Renal pelvis (tissue), 4 donors: ENCODE measurements around the gene FBXL2. TPM values are rescaled to one million over a fixed set of nuclear protein-coding genes. Genes with fewer than 3 reads are reported as not detected.
"Not testable (repeated sequence)": the region's sequence is repeated elsewhere in the genome, so short reads cannot be mapped to it uniquely, and the experiment has no call there.

Experiments used
- DNase-seq: peaks from one replicate; pipeline ENCODE4 v3.0.0-alpha.2; 2013
- polyA plus RNA-seq, 3 donors: library from polyadenylated mRNA; unstranded; fragments of 120-200 nt; gene quantifications; one replicate each; pipeline ENCODE4 v1.2.1, GENCODE V29; 2013; ENCODE audit not compliant: insufficient read length in 3 of 3

Gene FBXL2
- polyA plus RNA-seq, 3 donors, result 25.3 to 30.4 (median 30.2) TPM

DNA sequence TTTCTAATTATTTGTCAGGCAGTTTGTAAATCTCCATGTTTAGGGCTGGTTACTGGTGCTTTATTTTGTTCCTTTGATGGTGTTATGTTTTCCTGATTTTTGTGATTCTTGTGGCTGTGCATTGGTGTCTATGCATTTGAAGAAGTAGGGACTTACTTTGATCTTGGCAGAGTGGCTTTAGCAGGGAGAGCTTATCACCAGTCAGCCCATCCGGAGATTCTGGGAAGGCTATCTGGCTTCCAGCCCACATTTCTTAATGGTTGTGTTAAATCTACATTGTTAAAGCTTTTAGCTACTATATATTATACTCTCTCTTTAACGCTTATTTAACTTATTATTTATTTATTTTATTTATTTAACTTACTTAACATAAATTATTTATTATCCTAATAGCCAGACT is 35.1 kb downstream of the FBXL2 start:
- no peak for DNase-seq

DNA sequence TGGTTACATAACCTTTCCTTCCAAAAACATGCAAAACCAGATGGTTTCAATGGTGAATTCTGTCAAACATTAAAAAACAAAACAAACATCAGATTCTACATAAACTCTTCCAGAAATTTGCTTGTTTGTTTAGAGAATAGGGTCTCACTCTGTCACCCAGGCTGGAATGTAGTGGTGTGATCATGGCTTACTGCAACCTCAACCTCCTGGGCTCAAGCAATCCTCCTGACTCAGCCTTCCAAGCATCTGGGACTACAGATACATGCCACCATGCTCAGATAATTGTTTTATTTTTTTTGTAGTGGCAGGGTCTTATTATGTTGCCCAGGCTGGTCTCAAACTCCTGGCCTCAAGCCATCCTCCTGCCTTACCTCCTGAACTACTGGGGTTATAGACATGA is 36.1 kb downstream of the FBXL2 start:
- no peak for DNase-seq

DNA sequence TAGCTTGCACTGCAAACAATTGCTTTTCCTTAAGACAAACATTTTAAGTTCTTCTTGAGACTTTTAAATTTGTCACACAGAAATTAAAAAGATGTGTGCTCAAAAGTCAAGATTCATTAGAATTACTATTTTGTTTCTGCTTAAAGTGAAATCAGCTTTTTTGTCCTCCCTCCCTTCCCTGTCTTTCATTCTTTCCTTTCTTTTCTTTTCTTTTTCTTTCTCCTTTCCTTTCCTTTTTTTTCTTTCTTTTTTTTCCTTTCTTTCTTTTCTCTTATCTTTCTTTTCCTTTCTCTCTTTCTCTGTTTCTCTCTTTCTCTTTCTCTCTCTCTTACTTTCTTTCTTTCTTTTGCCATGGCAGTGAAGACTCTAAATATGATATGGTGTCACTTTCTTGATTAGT is 37.8 kb downstream of the FBXL2 start:
- DNase-seq, result no peak

DNA sequence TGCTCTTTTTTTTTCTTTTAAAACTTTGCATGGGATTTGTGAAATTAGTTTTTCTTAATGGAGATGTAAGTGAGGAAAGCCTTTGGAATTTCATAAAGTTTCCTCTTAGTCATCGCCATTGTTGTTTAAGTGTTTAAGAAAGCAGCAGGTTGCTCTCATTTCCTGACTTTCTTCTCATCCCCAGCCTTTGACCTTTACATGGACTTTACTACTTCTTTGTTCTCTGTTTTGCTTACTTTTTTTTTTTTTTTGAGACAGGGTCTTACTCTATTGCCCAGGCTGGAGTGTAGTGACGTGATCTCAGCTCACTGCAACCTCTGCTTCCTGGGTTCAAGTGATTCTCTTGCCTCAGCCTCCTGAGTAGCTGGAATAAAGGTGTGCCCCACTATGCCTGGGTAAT is 38.6 kb downstream of the FBXL2 start:
- no peak for DNase-seq

DNA sequence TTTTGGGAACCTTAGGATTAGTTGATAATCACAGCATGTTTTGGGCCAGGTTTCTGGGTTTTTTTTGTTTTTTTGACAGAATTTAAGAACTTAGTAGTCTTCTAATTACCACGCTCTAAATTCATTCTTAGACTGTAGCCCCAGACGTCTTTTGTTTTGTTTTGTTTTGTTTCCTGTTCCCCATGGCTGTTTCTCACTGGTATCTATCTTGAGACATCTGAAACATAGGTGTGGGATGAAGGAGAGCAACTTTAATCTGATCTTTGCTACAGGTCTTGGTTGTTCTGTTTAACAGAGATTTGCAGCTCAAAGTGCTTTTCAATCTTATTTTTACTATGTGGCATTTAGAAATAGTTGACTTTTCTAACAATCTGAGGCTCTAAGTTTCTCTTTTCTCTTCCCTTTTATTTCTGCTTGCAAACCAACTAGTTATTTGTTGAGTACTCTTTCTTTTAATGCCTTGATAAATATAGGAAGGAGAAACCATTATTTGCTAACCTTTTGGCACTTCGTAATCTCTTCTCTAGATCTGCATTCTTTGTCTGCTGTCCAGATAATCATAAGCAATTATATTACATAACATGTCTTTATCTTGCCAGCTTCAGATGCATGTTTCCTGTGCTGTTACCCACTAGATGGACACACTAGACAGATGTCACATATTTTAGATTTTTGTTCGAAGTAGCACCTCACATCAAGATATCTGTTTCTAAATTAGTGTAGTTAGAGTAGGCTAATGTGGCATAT is 40.9 kb downstream of the FBXL2 start:
- no peak for DNase-seq

DNA sequence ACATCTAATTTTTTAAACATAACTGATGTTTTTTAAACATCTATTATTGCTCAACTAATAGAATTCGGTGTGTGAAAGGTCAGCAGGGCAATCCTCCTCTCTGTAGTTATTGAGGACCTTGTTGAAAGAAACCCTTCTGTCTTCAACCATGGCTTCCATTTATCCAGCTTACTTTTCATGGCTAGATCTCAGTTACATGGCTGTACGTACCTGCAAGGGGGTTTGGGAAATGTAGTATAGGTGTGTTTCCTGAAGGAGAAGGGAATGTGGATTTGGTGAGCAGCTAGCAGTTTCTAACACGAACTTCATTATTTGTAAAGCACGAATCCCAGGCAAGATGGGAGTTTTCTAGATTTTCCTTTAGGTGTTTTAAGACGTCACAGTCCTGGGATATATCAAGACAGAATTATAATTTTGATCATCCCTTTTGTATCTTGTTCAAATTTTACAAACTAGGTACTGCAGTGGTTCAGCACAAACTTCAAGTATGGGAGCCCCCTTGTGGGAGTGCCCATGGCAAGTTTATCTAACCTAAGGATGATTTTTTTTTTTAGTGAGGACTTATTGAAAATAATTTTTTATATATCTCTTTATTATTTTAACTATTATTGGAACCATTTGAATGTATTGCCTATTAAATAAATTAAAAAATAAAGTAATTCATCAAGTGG is 41.6 kb downstream of the FBXL2 start:
- DNase-seq, result no peak

DNA sequence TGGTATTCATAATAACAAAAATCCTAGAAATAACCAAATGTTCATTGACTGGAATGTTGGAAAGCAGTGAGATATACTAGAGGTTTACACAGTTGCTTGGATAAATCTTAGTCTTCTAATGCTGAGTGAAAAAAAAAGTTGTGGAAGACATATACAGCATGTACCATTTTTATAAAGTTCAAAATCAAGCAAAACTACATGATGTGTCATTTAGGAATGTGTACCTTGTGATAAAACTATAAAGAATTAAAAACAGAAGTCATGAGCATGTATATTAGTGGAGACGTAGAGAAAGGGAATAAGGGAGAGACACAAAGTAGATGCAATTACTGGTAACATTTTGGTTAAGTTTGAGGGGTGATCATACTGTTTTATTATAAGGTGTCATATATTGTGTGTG is 45.2 kb downstream of the FBXL2 start:
- DNase-seq, result no peak

DNA sequence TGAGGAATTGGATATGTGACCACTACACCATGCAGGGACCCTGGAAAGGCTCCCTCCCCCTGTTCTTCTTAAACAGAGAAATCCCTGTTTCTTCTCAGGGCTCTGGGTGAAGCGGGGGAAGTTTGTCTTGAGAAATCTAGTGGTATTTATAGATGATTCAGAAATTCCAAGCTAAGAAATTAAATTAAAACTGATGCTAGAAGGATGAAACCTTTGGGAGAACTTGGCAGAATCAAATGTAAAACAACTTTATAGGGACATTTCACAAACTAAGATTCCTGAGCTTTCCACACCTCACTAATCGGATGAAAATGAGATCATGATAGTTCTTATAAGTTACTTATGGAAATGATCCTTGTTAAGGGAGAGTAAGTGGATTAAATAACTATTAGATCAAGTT is 54.2 kb downstream of the FBXL2 start:
- DNase-seq, result no peak

DNA sequence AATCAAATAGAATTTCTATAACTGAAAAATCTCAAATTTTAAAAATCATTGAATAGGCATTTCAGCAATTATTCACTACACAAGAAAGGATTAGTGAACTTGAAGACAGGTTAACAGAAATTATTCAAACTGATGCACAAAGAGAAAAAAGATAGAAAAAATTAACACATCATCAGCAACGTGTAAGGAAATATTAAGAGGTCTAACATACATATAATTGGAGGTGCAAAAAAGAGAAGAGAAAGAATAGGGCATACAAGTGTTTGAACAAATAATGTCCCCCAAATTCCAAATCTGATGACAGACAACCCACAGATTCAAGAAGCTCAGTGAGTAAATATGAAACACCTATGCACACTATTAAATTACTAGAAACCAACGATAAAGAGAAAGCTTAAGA is 57.1 kb downstream of the FBXL2 start:
- no peak for DNase-seq

DNA sequence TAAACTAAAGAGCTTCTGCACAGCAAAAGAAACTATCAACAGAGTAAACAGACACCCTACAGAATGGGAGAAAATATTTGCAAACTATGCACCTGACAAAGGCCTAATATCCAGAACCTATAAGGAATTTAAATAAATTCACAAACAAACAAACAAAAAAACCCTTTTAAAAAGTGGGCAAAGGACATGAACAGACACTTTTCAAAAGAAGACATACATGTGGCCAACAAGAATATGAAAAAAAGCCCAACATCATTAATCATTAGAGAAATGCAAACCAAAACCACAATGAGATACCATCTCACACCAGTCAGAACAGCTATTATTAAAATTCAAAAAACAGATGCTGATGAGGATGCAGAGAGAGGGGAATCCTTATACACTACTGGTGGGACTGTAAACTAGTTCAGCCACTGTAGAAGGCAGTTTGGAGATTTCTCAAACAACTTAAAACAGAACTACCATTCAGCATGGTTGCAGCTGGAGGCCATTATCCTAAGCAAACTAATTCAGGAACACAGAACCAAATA is 61.8 kb downstream of the FBXL2 start:
- DNase-seq, result not testable (repeated sequence)

DNA sequence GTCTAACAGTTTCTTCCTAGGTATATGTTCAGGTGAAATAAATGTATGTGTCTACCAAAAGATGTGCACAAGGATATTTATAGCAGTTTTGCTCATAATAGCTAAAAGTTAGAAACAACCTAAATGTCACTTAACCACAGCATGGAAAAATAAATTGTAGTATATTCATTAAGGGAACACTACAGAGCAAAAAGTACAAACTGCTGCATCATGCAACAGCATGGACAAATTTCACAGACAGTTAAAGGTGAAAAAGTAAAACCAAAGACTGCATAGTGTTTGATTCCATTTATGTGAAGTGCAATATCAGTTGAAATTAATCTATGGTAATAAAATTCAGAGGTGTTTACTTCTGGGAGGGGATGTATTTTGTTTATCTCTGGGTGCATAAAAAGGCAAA is 62.5 kb downstream of the FBXL2 start:
- DNase-seq, result no peak

DNA sequence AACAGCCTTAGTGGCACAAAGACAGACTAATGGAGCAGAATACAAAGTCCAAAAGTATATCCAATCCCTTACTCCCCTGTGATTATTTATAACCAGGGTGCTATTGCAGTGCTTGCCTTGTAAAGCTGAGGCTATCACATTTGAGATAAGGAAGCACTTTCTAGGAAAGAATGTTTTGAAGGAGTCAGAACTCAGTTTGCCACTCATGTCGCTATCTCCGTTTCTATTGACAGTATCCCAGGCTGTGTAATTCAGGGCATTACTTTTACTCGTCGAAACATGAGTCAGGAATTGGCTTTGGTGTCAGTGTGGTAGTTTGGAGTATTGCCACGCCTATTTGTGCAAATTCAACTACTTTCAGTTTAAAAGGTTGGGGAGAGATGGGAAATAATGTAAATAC is 78.4 kb downstream of the FBXL2 start:
- DNase-seq, result no peak

DNA sequence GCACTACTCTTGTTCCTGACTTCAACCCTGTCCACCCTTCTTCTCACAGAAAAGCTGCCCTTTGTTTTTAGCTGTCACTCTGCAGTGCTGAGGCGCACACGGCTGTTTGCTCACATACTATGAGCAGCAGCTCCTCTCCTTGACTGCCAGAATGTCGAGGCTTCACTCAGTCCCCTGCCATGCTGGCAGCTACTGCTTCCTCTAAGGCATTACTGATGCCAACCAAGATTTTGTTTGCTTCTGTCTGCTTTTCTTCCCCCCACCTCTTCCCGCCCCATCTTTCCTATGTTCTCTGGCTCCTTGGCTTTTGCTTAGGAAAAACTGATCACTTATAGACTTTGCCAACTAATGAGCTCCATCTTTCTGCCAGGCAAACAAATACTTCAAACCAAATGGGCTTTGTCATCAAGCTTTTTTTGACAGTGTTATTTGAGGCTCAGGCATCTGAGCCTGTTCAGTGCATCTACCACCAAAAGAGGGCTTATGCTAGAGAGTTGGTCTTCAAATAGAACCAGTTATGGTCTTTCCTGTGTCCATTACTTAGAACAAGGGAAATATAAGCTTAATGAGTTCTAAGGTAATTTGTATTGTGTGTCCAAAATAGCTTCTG is 81.0 kb downstream of the FBXL2 start:
- DNase-seq, result no peak

DNA sequence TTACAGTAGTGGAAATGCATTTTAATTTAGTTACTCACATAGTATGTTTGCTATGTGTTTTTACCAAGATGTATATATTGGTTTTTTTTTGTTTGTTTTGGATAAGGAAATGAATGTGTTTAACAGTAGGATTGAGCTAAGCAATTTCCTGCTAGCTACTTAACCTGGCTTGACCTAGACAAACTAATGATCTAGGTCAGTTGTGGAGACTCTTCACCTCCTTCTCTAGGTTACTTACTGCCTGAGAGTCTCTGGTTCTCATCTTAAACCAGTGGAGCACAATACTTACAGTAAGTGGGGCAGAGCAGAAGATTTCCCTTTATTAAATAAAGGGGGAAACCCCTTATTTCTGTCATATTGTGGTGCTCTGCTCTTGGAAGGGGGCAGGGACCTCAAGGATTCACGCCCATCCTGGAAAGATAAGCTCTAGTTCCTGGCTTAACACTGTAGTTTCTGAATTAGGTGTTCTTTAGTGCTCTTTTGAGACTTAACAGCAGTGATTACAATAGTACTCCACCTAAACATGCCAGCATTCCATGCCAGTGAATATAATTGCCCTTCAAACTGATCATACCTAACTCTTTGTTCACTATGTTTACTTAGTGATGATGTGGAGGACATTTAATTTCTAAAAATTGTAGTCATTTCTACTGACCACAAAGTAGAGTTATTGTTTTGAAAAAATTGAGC is 83.0 kb downstream of the FBXL2 start:
- no peak for DNase-seq

DNA sequence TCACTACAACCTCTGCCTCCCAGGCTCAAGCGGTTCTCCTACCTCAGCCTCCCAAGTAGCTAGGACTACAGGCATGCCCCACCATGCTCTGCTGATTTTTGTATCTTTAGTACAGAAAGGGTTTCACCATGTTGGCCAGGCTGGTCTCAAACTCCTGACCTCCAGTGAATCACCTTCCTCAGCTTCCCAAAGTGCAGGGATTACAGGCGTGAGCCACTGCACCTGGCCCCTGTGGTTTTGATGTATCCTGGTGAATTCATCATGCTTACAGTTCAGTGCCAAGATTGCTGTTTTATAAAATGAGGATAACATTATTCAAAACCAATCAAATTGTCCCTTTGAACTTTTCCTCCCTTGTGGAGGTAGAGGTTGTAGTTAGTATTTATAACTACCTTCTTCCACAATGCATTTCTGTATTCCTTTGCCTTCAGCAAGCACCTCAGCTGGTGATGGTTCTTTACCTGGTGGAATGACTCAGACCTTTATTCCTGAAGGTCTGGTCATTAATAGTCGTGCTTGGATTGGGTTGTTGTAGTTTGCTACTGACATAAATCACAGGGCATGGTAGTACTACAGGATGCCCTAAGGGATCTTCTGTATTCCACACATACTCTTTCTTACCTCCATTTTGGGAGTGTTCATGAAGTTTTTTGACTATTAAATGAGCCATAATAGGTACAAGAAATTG is 86.0 kb downstream of the FBXL2 start:
- DNase-seq, result no peak

DNA sequence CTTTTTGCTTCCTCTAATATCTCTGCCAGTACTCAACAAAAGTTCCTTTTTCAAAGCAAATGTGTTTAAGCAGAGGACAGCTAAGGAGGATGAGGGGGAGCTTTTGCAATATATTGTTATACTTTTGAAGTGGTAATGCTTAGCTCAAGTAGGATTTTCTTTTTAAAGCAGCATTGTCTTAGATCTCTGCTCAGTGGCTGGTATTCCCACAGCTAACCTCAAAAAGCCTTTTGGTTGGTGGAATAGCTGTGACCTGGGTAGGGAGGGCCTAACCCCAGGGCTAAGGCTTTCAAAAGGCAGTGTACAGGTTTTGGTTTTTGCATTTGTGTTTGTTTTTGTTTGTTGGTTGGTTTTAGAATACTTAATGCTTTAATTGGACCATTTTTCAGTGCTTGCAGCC is 86.8 kb downstream of the FBXL2 start:
- DNase-seq, result no peak

DNA sequence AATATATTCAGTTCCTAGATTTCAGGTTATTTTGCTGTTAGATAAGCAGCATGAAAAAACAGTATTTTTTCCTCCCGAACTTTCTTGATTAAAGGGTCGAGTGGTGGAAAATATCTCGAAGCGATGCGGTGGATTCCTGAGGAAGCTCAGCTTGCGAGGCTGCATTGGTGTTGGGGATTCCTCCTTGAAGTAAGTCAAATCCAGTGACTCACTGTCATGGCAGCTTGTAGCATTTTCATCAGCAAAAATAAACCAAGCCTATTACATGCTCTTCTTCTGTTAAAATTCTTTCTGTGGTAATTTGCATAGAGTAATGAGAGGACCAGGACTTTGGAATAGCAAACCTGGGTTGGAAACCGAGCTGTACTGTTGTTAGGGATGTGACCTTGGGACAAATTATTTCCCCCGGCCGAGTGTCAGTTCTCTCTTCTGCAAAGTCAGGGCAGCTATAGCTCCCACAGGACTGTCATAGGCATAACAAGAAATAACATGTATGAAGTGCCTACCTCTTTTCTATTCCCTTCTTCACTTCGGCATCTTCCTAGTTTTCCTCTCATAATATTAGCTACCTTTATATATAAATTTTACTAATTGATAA is 87.4 kb downstream of the FBXL2 start:
- DNase-seq, result no peak

DNA sequence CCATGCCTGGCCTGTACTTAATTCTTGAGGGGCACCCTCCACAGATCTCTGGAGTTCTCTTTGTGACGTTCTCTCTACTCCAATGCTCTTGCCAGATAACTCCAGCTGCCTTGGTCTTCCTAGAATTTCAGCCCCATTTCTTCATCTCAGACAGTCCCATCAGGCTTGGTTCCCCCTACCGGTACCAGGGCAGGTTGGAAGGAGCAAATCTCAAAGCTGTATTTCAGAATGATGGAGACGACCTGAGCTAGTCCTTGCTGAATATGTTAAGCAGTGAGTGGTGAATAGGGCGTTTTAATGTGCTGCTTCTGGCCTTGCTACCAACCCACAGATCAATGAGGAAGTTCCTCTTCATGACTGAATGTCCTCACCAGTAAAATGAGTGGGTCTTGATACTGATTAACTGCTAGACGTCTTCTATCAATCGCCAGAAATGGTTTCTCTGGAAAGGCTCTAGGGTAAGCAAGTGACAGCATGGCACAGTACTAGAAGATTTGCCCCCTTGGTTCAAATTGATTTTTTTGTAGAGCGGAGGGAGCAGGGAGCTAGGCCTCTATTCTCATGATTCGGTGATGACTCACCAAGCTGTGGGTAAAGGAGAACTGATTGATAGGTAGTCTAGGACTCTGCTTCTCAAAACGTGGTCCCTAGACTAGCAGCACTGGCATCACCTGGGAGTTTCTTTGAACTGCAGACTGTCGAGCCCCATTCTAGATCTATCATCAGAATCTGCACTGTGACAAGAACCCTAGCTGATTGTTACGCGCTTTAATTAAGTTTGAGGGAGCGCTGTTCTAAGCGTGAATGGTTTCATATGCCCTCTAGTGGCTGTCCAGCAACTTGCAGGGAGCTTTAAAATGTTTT is 95.2 kb downstream of the FBXL2 start:
- DNase-seq, result peak; percentile 36

DNA sequence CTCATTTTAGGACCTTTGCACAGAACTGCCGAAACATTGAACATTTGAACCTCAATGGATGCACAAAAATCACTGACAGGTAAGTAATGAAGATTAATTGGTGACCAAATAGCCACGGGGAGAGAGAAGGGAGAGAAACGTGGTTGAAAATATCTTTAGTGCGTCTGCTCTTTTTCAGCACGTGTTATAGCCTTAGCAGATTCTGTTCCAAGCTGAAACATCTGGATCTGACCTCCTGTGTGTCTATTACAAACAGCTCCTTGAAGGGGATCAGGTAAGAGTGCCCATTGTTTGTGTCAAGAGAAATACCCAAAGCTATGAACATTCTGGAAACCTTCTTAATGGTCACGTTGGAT is 95.8 kb downstream of the FBXL2 start:
- no peak for DNase-seq

DNA sequence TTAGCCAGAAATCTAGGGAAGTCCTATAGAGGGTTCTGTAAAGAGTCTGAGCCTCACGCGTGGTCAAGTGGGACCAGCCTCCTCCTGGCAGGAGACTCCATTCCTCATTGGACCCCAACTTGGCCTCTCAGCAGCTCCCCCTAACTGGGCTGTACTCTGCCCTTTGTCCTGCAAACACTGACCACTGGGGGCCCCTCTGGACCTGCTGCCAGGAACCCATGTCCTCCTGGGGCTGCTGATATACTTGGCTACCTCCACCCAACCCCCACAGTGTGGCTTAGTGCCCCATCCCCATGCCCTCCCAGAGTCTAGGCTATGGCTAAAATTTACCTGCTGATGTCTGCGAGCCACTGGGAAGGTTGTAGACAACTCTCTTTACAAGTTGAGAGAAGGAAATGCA is 100.2 kb downstream of the FBXL2 start:
- no peak for DNase-seq

DNA sequence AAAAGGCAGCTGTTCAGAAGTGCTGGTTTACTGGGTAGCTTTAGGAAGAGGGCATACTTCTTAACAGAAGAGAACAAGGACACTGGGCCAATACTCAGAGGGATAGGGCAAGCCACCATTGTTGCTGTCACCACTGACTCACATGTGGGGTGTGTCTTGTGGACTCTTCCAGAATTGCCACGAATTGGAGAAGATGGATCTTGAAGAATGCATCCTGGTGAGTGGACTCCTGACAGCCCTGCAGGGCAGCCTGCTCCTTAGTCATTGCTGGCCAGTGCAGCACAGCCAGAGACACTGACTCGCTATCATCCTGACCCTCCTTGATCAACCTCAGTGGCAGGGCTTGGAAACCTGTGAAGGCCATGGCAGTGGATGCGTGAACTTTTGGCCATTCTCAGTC is 100.7 kb downstream of the FBXL2 start:
- no peak for DNase-seq
